GM21576 (cell line): Measurements from ENCODE around the gene EDC3.
"Not testable (repeated sequence)": the region's sequence is repeated elsewhere in the genome, so short reads cannot be mapped to it uniquely, and the experiment has no call there.

Experiments
- ATAC-seq: cut with Tn5 transposase; IDR thresholded peaks from one replicate; pipeline ENCODE4 v1.9.1; 2021; ENCODE audit warnings: mild to moderate bottlenecking, moderate library complexity; ENCODE audit not compliant: unreplicated experiment

EDC3 gene, protein sequence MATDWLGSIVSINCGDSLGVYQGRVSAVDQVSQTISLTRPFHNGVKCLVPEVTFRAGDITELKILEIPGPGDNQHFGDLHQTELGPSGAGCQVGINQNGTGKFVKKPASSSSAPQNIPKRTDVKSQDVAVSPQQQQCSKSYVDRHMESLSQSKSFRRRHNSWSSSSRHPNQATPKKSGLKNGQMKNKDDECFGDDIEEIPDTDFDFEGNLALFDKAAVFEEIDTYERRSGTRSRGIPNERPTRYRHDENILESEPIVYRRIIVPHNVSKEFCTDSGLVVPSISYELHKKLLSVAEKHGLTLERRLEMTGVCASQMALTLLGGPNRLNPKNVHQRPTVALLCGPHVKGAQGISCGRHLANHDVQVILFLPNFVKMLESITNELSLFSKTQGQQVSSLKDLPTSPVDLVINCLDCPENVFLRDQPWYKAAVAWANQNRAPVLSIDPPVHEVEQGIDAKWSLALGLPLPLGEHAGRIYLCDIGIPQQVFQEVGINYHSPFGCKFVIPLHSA

DNA sequence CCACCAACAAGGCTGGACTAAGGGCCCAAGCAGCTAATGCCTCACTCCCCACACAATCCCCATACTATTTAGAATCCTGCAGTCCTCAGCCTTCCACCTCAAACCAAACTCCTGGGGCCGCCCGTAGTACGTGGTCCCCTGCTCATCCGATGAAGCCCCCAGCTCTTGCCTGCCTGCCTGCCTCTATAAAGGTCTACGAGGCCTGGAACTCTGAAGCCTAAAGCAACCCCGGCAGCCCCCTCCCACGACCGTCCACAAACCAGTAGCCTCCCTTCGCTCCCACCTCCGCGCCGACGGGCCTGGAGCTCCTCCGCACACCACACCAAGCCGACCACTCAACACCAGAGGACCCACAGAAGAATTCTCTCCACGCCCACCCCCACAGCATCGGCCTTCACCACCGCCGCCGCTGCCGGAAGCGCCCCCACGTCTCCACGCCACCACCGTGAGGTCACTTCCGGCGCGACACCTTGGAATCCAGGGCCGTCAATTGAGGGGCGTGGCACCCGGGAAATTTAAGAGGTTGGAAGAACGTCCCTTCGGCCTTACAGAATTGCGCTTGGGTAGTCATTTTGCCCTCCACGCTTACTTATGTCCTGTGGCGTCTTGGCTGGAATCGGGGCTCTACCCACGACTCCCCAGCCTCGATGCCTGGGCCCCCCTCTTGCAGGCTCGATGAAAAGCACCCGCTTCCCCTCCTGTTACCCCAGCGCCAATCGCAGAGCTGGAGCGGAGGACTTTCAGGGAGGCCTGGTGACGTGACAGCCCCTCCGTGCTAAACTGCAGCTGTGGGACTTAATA, at the start of gene EDC3:
Gene EDC3 (minus strand): TSS at position 428 of the 801 bp plus-strand sequence. CDS start 20,900 bp downstream, outside the sequence.
- ATAC-seq, result peak; percentile 73

DNA sequence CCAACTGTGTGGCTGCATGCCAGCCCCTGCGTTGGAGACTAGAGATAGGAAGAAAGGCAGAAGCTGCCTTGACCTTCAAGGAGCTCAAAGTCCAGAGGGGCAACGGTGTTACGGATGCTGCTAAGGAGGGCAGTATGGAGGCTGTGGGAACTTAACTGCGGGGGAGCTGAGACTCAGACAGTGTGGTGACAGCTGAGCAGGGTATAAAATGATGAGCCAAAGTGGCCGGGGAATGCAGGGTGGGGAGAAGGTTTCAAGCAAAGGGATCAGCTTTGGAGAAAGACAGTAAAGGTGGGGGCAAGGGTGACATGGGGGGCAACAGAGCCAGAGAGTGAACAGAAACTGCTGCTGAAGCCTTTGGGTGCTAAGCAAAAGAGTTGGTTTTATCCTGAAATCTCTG, 46.6 kb upstream of the EDC3 start:
- no peak for ATAC-seq

DNA sequence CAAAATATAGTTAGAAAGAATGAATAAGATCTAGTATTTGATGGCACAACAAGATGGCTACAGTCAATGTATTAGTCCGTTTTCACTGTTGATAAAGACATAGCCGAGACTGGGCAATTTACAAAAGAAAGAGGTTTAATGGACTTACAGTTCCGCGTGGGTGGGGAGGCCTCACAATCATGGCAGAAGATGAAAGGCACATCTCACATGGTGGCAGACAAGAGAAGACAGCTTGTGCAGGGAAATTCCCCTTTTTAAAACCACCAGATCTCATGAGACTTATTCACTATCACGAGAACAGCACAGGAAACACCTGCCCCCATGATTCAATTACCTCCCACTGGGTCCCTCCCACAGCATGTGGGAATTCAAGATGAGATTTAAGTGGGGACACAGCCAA, 42.4 kb upstream of the EDC3 start:
- not testable (repeated sequence) for ATAC-seq

DNA sequence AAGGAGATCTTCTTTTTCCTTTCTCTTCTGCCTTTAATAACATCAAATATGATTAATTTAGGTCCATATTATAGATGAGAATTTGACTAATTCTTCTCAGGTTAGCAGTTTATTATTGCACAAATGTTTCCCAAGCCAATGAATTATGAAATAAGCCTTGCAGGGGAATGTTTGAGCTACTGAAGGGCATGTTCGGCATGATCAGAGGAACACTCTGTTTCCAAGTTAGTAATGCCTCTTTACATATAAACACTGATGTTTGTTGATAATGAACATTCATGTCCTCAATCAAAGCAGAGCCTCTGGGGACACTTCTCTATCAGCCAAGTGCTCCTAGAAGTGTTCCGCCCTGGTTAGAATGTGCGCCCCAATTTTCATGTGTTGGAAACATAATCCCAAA, 39.5 kb upstream of the EDC3 start:
- no peak for ATAC-seq

DNA sequence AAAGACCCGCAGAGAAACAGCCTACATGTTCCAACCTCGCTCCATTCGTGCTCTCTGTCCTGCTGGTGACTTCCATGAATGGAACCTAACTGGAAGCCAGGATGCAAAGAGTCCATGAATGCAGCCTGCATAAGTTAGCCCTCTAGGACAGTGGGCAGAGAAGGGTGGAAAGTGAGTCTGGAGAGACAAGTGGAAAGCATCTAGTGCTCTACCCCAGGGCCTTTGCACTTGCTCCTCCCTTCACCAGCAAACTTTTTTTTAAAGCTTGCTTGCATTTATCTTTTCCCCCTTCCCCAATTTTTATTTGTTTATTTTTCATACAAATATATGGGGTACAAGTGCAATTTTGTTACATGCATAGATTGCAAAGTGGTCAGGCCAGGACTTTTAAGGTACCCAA, 37.4 kb upstream of the EDC3 start:
- no peak for ATAC-seq

DNA sequence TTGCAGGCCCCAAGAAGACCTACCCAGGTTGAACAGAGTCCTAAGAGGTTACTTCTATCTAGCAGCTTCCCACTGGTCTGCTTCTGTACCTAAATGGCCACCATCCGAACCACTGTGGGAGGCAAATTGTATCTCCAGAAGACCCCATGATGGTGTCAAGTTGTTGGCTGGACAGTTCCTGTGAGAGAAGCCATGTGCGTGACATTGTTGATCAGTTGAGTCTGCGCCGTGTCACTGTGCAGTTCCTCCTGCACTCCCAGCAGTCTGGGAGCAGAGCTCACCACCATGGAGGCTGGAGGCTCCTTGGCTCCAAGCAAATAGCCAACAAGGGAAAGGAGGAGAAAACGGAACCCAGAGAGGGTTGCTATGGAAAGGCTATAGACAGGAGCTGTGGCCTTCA, 37.0 kb upstream of the EDC3 start:
- ATAC-seq, result no peak

DNA sequence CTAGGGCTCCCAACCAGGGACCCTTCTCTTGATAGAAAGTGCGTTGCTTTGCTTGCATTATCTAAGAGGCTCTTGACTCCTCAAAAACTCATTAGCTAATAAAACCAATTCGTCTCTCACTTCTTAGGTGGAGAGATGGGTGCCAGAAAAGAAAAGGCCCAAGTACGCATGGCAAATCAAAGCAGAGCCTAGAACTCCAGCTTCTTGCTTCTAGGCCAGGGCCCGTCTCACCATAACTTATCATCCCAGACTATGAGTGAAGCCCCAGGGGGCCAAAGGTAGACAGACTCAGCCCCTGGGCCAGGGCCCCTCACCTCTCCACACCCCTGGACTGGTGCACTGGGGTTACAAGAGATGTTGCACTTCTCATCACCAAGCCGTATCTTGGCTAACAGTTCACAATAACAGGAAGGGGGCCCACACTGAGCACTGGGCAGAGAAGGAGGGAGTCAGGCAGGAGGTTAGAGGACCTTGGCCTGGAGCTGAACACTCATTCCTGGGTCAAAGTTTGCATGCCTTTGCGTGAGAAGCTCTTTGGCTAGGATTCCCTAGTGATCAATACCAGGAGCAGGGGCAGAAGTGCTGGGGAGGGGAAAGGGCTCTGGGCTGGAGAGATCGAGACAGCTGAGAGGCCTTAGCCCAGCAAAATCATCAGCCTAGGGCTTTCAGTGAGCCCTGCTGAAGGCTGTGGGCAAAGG, 34.9 kb upstream of the EDC3 start:
- ATAC-seq, result no peak

DNA sequence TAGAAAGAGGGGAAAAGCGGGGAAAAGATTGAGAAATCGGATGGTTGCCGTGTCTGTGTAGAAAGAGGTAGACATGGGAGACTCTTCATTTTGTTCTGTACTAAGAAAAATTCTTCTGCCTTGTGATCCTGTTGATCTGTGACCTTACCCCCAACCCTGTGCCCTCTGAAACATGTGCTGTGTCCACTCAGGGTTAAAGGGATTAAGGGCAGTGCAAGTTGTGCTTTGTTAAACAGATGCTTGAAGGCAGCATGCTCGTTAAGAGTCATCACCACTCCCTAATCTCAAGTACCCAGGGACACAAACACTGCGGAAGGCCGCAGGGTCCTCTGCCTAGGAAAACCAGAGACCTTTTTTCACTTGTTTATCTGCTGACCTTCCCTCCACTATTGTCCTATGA, 33.5 kb upstream of the EDC3 start:
- not testable (repeated sequence) for ATAC-seq

DNA sequence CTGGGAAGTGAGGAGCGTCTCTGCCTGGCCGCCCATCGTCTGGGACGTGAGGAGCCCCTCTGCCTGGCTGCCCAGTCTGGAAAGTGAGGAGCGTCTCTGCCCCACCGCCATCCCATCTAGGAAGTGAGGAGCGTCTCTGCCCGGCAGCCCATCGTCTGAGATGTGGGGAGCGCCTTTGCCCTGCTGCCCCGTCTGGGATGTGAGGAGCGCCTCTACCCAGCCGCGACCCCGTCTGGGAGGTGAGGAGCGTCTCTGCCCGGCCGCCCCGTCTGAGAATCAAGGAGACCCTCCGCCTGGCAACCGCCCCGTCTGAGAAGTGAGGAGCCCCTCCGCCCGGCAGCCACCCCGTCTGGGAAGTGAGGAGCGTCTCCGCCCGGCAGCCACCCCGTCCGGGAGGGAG, 32.9 kb upstream of the EDC3 start:
- not testable (repeated sequence) for ATAC-seq

DNA sequence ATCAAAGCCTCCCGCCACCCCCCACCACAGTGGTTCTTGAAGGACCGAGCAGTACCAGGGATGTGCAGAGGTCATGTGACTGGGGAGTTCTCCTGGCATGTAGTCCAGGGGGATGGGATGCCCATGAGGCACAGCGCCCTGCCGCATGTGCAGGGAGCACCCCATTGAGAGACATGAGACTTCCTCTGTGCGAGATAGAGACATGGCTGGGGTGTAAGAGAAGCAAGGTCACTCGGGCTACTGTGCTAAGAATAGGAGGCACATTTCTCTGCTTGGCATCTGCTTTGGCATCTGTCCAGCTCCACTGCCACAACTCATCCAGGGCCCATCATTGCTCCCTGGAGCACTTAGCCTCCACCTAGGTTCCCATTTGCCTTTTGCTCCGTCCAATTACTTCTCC, 31.9 kb upstream of the EDC3 start:
- ATAC-seq, result no peak

DNA sequence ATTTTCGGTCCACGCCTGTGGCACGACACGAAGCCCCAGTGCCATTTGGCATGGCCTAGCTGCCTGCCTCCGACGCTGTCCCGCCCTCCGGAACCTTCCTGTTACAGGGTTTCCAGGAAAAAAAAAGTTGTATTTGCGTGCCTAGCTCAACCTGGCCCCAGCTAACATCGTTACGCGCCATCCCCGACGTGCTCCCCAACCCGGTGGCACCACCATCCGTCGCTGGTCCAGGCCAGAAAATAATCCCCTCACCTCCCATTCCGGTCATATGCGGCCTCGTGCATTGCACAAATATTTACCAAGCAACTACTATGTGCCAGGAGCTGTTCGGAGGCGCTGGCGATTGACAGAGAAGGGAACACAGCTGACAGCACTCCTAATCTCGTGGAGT, 30.9 kb upstream of the EDC3 start:
- no peak for ATAC-seq

DNA sequence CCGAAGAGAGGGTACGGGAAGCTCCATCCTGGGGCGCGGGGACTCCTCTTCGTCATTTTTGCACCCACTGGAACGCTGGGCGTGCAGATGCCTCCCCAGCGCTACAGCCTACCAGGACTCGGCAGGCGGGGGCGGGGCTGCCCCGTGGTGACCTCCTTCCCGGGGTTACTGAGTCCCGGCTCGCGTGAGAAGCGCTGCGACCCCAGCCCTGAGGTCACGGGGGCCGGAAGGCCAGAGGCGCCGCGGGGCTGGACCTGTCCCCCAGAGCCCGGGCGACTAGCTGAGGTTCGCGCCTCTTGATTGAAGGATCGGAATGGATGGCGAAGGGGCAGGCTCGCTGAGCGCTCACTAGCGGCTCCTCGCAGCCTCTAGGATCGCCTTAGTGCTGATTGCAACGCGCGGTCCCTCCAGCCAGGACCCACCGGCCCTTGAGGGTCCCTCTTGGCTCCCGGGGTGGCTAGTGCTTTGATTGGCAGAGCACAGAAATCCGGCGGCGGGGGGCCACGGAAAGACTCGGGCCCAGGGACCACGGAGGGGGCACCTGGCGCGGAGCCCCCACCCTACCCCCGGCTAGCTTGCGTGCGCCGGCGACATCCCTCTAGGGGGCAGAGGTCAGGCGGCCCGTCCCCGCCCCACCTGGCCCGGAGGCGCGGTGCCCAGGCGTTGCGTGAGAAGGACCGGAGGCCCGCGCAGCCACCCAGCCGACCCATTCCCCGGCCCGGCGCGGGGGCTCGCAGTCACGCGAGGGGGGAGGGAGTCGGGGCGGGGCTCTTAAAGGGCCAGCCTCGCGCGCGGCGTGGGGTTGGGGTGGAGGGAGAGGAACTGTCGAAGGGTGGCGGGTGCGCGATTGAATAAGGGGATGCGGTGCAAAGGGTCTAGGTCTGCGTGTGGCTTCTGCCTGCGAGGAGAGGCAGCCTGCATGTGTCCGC, 30.3 kb upstream of the EDC3 start:
- no peak for ATAC-seq

DNA sequence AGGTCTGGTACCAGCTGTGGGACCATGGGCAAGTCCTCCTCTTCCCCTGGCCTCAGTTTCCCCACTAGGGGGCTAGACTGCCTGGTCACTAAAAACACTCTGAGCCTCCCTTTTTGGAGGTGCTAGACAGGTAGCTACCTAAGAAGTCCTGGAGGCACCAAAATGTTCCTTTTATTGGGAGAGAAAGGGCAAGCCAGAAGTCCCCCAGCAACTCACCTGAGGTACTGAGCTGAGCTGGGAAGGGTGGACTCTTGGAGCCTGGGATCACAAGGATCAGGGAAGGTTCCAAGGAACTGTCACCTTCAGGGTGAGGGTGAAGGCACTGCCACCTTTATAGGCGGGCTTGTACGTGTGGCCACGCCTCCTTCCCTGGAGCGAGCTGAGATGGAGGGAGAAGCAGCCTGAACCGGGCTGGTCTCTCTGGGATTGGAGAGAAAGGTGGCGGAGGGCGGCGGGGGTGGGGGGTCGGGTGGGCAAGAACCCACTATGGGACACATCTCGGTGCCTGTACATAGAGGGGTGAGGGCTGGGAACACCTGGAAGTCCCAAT, 29.5 kb upstream of the EDC3 start, which contains the start of gene CYP1A1:
Gene CYP1A1 (minus strand): TSS at position 304 of the 550 bp plus-strand sequence. CDS start 2,431 bp downstream, outside the sequence.
- no peak for ATAC-seq

DNA sequence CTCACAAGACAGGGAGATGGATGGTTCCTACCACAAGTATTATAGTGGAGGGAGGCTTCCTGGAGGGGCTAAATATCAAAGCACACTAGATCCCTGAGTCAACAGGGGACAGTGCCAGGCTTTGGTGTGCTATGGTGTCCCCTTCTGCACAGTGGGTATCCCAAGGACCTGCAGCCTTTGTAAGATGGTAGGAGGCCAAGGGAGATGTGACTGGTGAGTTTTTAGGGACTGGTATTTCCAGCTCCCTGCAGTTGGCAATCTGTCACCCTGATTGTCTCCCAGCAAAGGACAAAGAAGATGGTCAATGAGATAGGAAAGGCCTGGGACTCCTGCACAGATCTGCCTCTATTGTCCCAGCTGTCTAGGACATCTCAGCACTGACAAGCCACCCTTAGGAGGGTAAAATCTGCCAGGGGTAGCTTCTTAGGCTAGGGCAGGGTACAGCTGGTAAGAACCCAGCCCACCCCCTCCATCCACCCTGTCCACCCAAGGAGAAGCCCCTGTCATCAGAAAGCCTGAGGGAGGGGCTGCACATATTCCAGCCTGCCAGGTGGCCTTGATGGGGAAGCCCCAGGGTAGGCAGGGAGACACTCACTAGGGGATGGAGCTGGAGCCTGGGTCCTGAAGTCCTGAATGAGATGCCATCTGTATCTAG, 28.9 kb upstream of the EDC3 start:
- no peak for ATAC-seq

DNA sequence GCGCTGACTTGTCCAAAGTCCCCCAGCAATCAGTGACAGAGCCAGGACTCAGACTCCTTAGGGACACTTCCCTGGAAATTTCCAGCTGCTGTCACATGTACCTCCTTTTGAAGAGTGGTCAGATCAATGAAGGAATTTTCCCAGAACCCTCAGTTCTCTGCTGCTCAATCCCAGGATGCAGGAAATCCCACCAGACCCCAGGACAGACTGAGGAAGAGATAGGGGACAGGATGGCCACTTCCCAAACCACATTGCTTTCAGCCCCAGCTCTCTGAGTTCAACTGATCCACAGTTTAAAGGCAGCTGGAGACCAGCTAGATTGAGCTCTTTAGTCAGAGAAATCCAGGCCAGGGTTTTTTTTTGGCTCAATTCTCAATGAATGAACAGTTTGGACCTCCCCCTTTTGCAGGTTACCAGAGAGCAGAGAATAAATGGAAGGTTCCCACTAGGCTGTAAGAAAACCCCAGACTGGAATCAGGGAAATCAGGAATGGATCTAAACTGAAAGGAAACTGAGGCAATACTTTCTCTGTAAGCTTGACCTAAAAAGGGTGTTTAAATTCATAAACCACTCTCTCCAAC, 28.0 kb upstream of the EDC3 start:
- ATAC-seq, result no peak

DNA sequence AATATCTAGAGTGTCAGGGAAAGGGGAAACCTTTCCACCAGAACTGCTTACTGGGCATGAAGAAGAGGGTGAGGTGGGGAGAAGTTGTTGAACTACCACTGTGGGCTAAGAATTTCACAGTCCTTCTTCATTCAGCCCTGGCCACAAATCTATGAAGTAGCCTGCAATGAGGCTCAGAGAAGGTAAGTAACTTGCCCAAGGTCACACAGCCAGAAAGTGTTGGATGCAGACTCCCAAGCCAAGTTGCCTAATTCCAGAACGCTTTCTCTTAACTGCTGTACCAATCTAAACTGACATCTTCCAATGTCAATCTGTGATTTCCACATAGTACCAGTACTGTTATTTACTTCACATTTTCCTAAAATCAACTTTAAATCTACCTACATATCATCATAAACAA, 27.4 kb upstream of the EDC3 start:
- no peak for ATAC-seq

DNA sequence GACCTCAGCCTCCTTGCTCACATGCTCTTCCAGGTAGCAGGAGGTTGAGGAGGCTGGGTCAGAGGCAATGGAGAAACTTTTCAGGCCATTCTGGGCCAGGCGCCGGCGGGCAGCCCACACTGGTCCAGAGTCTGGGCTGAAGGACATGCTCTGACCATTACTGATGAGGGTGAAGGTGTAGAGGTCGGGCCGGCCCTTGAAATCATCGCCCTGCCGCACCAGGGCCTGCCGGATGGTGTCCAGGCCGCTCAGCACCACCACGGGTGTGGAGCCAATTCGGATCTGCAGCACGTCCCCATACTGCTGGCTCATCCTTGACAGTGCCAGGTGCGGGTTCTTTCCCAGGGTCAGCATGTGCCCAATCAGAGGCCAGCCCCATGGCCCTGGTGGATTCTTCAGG, 26.8 kb upstream of the EDC3 start:
- no peak for ATAC-seq

DNA sequence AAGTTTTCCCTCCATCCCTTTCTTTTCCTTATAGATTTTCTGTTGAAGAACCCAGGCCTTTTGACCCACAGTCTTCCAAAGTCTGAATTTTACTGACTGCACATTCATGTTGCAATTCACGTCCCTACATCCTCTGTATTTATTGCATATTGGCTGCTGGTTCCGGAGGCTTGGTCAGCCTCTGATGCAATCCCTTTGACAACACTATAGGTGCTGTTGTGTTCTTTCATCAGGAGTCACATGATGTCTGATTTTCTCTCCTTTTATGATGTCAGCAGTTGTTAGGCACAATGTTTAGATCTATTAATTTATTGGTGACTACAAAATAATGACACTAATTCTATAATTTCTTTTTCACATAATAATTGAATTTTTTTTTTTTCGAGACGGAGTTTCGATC, 20.8 kb upstream of the EDC3 start:
- ATAC-seq, result no peak

DNA sequence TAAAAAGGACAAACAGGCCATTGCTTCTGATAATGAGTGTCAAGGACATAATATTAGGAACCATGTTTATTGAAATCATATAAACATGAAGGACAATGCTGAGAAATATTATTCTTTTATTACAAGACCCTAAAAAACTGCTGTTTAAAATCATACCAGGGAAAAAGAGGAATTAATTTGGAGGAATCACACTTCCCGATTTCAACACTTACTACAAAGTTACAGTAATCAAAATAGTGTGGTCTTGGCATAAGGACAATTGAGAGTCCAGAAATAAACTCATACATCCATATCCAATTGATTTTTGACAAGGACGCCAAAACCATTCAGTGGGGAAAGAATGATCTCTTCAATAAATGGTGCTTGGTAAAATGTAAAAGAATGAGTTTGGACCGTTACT, 16.5 kb upstream of the EDC3 start:
- ATAC-seq, result no peak
